Measurements from ENCODE around the gene SAMD15.

SAMD15 gene

DNA sequence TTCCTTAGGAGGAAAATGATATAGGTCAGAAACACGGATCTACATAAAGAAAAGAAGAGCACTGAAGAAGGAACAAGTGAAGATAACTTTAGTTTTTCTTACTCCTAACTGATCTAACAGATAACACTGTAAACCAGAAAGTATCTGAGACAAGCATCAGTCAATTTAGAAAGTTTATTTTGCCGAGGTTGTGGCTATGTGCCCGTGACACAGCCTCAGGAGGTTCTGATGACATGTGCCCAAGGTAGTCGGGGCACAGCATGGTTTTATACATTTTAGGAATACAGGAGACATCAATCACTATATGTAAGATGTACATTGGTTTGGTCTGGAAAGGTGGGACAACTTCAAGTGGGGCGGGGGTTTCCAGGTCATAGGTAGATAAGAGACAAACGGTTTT, 23.0 kb downstream of the SAMD15 start:
- Histone ChIP-seq H3K4me1 (ENCODE audit: control insufficient read depth, insufficient read depth, low read length) (0 out of 2 replicates have a peak, but pooled peaks cover 4% of the 10 kb centered on the region), H3K27ac (ENCODE audit: extremely low read depth, low read depth, low read length) (no peak overlapping the region), H3K4me3 (ENCODE audit: low read depth, low read length) (no peak overlapping the region), H3K9me3 (ENCODE audit: control insufficient read depth, insufficient read depth, low read depth, low read length) (no peaks in the 10 kb centered on the region), H3K36me3 (ENCODE audit: control insufficient read depth in 2 of 2, insufficient read depth in 1 of 2, low read length in 2 of 2) (no peaks in the 10 kb centered on the region; a peak in 1 of 3 replicates)
- no peak for TF ChIP-seq SP2 (tag by site-specific recombination; IDR thresholded peaks at IDR 0.05)
- TF ChIP-seq, protein P1, sequence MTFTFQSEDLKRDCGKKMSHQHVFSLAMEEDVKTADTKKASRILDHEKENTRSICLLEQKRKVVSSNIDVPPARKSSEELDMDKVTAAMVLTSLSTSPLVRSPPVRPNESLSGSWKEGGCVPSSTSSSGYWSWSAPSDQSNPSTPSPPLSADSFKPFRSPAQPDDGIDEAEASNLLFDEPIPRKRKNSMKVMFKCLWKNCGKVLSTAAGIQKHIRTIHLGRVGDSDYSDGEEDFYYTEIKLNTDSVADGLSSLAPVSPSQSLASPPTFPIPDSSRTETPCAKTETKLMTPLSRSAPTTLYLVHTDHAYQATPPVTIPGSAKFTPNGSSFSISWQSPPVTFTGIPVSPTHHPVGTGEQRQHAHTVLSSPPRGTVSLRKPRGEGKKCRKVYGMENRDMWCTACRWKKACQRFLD (tag by site-specific recombination; IDR thresholded peaks at IDR 0.05), result no peak
- TF ChIP-seq ZNF24 (tag by site-specific recombination; IDR thresholded peaks at IDR 0.05), result no peak
- TF ChIP-seq MYNN (tag by site-specific recombination; IDR thresholded peaks at IDR 0.05; ENCODE audit: borderline replicate concordance), result no peak
- no peak for TF ChIP-seq ZNF23 (tag by site-specific recombination; IDR thresholded peaks at IDR 0.05; ENCODE audit: borderline replicate concordance)
- TF ChIP-seq ZNF404 (tag by site-specific recombination; IDR thresholded peaks at IDR 0.05), result no peak
- TF ChIP-seq ZSCAN16 (tag by site-specific recombination; IDR thresholded peaks at IDR 0.05), result no peak
- no peak for TF ChIP-seq ZFP37 (tag by site-specific recombination; IDR thresholded peaks at IDR 0.05)
- TF ChIP-seq INSM2 (tag by site-specific recombination; IDR thresholded peaks at IDR 0.05), result no peak
- TF ChIP-seq ZNF768 (tag by site-specific recombination; IDR thresholded peaks at IDR 0.05), result no peak
- no peak for TF ChIP-seq HOXD13 (CRISPR knock-in tag; IDR thresholded peaks at IDR 0.05; ENCODE audit: borderline replicate concordance)
- no peak for TF ChIP-seq ZNF10 (tag by site-specific recombination; IDR thresholded peaks at IDR 0.05)
- no peak for TF ChIP-seq ZNF843 (tag by site-specific recombination; IDR thresholded peaks at IDR 0.05)
- TF ChIP-seq ZNF701 (tag by site-specific recombination; IDR thresholded peaks at IDR 0.05), result no peak
- no peak for TF ChIP-seq ZNF202 (tag by site-specific recombination; IDR thresholded peaks at IDR 0.05; ENCODE audit: borderline replicate concordance)
- TF ChIP-seq, protein P2, sequence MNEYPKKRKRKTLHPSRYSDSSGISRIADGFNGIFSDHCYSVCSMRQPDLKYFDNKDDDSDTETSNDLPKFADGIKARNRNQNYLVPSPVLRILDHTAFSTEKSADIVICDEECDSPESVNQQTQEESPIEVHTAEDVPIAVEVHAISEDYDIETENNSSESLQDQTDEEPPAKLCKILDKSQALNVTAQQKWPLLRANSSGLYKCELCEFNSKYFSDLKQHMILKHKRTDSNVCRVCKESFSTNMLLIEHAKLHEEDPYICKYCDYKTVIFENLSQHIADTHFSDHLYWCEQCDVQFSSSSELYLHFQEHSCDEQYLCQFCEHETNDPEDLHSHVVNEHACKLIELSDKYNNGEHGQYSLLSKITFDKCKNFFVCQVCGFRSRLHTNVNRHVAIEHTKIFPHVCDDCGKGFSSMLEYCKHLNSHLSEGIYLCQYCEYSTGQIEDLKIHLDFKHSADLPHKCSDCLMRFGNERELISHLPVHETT (tag by site-specific recombination; IDR thresholded peaks at IDR 0.05), result no peak
- TF ChIP-seq ZNF266 (tag by site-specific recombination; IDR thresholded peaks at IDR 0.05; ENCODE audit: low read depth), result no peak
- ChIA-PET CTCF (no interaction called here), POLR2A (no interaction called here)

GRCh38 chr14:77403768-77404167, 26.6 kb downstream of the SAMD15 start:
- ChIA-PET CTCF (no interaction called here), POLR2A (no interaction called here)

More at GRCh38 chr14:77403768-77404167, 26.6 kb downstream of the SAMD15 start:
- H3K36me3 ChIP-seq (ENCODE audit: control insufficient read depth in 2 of 2, insufficient read depth in 1 of 2, low read length in 2 of 2), result no peaks in the 10 kb centered on the region; a peak in 1 of 3 replicates
- no peak for TF ChIP-seq TCF7L2 (IDR thresholded peaks at IDR 0.05; ENCODE audit: borderline replicate concordance, low read depth, low read length)
- TF ChIP-seq ZNF37A (tag by site-specific recombination; IDR thresholded peaks at IDR 0.05), result no peak
- no peak for TF ChIP-seq ZNF555 (tag by site-specific recombination; conservative IDR thresholded peaks at IDR 0.05)
- TF ChIP-seq, protein P3, sequence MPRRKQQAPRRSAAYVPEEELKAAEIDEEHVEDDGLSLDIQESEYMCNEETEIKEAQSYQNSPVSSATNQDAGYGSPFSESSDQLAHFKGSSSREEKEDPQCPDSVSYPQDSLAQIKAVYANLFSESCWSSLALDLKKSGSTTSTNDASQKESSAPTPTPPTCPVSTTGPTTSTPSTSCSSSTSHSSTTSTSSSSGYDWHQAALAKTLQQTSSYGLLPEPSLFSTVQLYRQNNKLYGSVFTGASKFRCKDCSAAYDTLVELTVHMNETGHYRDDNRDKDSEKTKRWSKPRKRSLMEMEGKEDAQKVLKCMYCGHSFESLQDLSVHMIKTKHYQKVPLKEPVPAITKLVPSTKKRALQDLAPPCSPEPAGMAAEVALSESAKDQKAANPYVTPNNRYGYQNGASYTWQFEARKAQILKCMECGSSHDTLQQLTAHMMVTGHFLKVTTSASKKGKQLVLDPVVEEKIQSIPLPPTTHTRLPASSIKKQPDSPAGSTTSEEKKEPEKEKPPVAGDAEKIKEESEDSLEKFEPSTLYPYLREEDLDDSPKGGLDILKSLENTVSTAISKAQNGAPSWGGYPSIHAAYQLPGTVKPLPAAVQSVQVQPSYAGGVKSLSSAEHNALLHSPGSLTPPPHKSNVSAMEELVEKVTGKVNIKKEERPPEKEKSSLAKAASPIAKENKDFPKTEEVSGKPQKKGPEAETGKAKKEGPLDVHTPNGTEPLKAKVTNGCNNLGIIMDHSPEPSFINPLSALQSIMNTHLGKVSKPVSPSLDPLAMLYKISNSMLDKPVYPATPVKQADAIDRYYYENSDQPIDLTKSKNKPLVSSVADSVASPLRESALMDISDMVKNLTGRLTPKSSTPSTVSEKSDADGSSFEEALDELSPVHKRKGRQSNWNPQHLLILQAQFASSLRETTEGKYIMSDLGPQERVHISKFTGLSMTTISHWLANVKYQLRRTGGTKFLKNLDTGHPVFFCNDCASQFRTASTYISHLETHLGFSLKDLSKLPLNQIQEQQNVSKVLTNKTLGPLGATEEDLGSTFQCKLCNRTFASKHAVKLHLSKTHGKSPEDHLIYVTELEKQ (tag by site-specific recombination; IDR thresholded peaks at IDR 0.05; ENCODE audit: borderline replicate concordance), result no peak
- TF ChIP-seq ZNF629 (tag by site-specific recombination; IDR thresholded peaks at IDR 0.05), result no peak
- no peak for TF ChIP-seq FEZF1 (tag by site-specific recombination; IDR thresholded peaks at IDR 0.05)
- no peak for TF ChIP-seq ZNF292 (tag by site-specific recombination; IDR thresholded peaks at IDR 0.05; ENCODE audit: borderline replicate concordance, low read depth)
- H3K27ac ChIP-seq (ENCODE audit: extremely low read depth, low read depth, low read length), result no peak overlapping the region
- no peaks in the 10 kb centered on the region for H3K9me3 ChIP-seq (ENCODE audit: control insufficient read depth, insufficient read depth, low read depth, low read length)
- 0 out of 2 replicates have a peak, but pooled peaks cover 4% of the 10 kb centered on the region for H3K4me1 ChIP-seq (ENCODE audit: control insufficient read depth, insufficient read depth, low read length)
- H3K4me3 ChIP-seq (ENCODE audit: low read depth, low read length), result no peak overlapping the region

Data from HEK293 (cell line).